ENCODE data around the gene SPIN2B.
"Not testable (repeated sequence)": the region's sequence is repeated elsewhere in the genome, so short reads cannot be mapped to it uniquely, and the experiment has no call there.

SPIN2B gene

DNA sequence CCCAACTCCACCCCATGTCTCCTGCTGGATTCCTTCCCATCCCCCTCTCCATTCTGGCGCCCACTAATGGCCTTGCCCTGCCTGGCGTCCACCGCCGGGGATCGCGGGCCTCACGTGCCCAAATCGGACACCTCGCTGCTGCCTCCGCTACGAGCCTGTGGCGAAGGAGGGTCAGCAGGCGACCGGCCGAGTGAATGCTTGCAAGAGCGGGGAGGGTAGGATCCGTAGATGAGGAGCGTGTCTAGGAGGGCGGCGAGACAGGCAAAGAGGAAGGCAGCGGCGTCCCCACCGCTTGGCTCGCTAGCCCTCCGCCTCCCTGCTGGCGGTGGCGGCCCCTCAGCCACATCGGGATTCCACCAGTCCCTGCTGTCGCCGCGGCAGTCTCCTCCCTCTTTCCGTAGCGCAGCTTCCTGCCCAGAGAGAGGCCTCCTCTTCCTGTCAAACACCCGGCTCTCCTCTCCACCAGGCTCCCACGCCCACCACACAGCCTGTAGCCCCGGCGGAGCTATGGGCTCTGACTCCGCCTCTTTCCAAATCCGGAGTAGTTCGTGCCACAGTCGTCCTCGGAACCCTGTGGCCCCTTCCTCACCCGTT is at the start of gene SPIN2B:
SPIN2B (minus strand) TSS at position 387 of the 594 bp plus-strand sequence.
- DNase-seq (ENCODE audit: low spot score), result peak; percentile 91

- DNase-seq (ENCODE audit: low spot score), result peak; percentile 16
Observed at GRCh38 chrX:57156397-57157049, 35.2 kb upstream of the SPIN2B start.

DNA sequence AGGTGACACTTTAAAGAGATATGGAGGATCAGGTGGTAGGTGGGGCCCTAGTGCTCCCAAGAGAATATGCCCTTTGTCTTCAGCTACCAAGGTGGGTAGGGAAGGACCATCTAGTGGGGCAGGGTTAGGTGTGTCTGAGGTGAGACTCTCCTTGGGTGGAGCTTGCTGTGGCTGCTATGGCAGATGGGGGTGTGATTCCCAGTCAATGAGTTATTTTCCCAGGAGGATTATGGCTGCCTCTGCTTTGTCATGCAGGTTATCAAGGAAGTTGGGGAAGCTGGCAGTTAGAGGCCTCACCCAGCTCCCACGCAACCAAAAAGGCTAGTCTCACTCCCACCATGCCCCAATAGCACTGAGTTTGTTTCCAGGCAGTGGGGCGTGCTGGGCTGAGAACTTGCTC is 33.8 kb upstream of the SPIN2B start:
- DNase-seq (ENCODE audit: low spot score), result no peak

DNA sequence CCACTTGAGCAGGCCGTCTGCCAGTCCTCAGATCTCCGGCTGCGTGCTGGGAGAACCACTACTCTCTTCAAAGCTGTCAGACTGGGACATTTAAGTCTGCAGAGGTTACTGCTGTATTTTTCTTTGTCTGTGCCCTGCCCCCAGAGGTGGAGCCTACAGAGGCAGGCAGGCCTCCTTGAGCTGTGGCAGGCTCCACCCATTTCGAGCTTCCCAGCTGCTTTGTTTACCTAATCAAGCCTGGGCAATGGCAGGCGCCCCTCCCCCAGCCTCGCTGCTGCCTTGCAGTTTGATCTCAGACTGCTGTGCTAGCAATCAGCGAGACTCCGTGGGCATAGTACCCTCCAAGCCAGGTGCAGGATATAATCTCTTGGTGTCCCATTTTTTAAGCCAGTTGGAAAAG is 30.9 kb upstream of the SPIN2B start:
- DNase-seq (ENCODE audit: low spot score), result not testable (repeated sequence)

DNA sequence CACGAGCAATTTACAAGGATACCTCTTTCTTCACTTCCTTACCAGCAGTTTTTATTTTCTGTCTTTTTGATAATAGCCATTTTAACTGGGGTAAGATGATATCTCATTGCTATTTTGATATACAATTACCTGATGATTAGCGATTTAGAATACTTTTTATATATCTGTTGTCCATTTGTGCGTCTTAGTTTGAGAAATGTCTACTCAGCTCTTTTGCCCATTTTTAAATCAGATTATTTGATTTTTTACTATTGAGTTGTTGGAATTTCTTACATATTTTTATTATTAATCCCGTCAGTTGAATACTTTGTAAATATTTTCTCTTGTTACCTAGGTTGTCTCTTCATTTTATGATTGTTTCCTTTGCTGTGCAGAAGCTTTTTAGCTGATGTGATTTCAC is 17.3 kb upstream of the SPIN2B start:
- no peak for DNase-seq (ENCODE audit: low spot score)

DNA sequence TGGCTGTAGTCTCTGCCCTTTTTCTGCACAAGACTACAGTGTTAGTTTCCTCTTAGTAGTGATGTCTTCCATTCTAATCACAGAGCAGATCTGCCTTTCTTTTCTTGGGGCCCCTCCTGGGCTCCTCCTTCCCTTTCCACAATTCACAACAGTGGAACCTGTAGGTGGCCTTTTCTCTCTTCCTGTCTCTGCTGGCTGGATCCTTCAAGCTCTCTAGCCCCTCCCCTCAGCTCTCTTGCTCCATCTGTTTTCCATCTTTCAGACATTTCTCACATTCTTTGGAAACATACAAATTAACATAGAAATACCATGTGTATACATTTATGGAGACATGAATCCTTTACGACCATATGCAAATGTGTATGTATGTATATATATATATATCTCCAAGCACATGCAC is 16.2 kb upstream of the SPIN2B start:
- no peak for DNase-seq (ENCODE audit: low spot score)

DNA sequence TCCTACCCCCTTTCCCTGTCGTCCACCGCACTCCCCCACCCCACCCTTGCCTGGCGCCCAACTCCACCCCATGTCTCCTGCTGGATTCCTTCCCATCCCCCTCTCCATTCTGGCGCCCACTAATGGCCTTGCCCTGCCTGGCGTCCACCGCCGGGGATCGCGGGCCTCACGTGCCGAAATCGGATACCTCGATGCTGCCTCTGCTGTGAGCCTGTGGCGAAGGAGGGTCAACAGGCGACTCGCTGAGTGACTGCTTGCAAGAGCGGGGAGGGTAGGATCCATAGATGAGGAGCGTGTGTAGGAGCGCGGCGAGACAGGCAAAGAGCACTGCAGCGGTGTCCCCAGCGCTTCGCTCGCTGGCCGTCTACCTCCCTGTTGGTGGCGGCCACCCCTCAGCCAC is 15.7 kb upstream of the SPIN2B start, which contains the start of gene SPIN2A:
SPIN2A (minus strand) TSS at position 325 of the 400 bp plus-strand sequence. CDS start 800 bp downstream, outside the sequence.
- DNase-seq (ENCODE audit: low spot score), result not testable (repeated sequence)

DNA sequence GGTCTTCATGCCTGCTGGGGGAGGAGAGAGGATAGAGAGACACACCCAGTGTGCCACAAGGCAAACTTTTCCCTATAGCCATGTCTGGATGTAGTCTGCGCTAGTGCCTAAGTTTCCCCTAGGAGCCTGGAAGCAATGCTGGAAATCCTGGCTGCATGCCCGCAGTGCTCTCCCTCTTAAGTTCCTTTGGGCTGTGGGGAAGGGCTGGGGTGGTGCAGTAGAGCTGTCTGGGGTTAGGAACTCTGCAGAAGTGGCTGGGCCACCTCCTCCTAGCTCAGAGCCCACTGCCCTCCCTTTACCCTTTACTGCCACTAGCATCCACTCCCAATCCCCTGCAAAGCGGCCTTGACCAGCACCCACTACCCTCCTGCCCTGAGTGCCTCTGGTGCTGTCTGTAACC is 15.2 kb upstream of the SPIN2B start:
- not testable (repeated sequence) for DNase-seq (ENCODE audit: low spot score)

- no peak for DNase-seq (ENCODE audit: low spot score)
Observed at GRCh38 chrX:57135287-57135686, 13.9 kb upstream of the SPIN2B start.

GRCh38 chrX:57134702-57135101 is 13.4 kb upstream of the SPIN2B start:
- DNase-seq (ENCODE audit: low spot score), result no peak

GRCh38 chrX:57133706-57134105 is 12.4 kb upstream of the SPIN2B start:
- DNase-seq (ENCODE audit: low spot score), result no peak

GRCh38 chrX:57133284-57133683 is 11.9 kb upstream of the SPIN2B start:
- DNase-seq (ENCODE audit: low spot score), result not testable (repeated sequence)

- no peak for DNase-seq (ENCODE audit: low spot score)
Observed at GRCh38 chrX:57132046-57132445, 10.7 kb upstream of the SPIN2B start.

DNA sequence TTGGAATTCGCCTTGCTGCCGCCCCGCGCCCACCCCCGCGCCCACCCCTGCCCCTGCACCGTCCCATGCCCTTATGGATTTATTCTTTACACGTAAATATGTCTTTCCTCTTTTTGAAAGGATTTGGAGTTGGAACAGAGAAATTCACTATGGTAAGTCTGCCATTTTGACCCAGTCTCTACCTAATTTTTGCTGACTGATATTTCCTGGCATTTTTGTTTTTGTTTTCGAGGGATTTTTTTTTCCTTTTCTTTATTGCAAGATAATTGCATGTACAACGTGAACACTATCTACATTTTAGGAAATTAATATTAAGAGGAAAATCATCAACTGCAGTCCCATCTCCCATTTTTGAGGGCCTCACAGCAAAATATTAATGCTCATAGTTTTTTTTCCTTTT is 468 bp upstream of the SPIN2B start:
- no peak for DNase-seq (ENCODE audit: low spot score)

DNA sequence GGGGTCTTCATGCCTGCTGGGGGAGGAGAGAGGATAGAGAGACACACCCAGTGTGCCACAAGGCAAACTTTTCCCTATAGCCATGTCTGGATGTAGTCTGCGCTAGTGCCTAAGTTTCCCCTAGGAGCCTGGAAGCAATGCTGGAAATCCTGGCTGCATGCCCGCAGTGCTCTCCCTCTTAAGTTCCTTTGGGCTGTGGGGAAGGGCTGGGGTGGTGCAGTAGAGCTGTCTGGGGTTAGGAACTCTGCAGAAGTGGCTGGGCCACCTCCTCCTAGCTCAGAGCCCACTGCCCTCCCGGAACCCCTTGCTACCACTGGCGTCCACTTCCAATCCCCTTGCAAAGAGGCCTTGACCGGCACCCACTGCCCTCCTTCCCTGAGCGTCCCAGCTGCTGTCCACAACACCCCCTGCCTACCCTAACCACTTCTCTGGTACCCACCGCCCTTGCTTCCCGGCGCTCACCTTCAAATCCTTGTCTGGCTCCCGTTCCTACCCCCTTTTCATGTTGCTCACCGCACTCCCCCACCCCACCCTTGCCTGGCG is 658 bp downstream of the SPIN2B start:
- DNase-seq (ENCODE audit: low spot score), result not testable (repeated sequence)

GRCh38 chrX:57119416-57119815 is 1.9 kb downstream of the SPIN2B start:
- DNase-seq (ENCODE audit: low spot score), result no peak

DNA sequence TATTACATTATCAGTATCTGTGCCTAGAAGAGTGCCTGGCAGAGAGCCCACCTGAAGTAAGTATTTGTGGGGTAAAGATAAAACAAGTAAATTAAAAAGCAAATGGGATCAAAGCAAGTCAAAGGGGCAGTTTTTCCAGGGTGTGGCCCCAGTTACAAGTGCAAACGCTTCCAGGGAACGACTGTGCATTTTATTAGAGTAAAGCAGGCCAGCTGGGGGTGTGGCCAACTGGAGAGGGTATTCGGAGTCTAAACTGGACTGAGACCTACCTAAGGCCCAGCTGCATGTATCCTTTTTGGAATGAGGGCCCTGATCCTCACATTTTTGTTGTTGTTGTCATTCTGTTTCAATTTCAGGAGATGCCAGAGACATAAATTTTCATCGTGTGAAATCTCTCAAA is 3.8 kb downstream of the SPIN2B start:
- DNase-seq (ENCODE audit: low spot score), result not testable (repeated sequence)

GRCh38 chrX:57104921-57105398 is 16.4 kb downstream of the SPIN2B start:
- DNase-seq (ENCODE audit: low spot score), result no peak

DNA sequence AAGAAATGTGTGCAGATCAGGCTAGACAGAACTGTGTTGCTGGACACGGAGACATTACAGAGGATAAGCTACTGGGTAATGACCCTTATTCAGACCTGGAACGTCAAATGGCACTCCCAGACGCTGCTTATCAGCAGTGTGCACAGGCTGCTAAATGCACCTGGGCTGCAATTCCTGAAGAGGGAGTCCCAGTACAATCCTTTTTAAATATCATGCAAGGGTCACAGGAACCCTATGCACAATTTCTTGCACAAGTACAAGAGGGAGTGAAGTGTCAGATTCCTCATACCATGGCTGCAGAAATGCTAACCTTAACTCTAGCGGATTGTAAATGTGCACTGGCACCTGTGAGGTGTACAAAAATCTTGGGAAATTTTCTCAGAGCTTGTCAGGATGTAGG is 16.9 kb downstream of the SPIN2B start:
- no peak for DNase-seq (ENCODE audit: low spot score)

DNA sequence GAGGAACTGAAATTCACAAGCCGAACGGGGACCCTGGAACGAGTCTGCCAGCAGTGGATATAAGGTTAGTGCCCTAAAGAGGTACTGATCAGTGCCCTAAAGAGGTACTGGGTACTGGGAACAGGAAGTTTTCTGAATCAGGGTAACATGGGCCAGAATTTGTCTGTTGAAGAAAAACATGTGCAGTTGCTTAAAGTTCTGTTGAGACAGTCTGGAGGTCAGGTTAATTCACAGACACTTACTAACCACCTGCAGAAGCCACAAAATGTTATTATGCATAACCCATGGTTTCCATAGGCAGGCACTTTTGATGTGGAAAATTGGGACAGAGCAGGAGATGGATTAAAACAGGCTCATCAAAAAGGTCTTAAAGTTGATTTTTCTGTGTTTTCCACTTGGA is 17.9 kb downstream of the SPIN2B start:
- no peak for DNase-seq (ENCODE audit: low spot score)

GRCh38 chrX:57102918-57103317 is 18.4 kb downstream of the SPIN2B start:
- not testable (repeated sequence) for DNase-seq (ENCODE audit: low spot score)

- no peak for DNase-seq (ENCODE audit: low spot score)
Observed at GRCh38 chrX:57083143-57083542, 38.2 kb downstream of the SPIN2B start.

- no peak for DNase-seq (ENCODE audit: low spot score)
Observed at GRCh38 chrX:57074458-57074857, 46.9 kb downstream of the SPIN2B start.

All from SW480 (cell line).